Heart right ventricle (tissue), 16 donors: ENCODE measurements around the gene PPFIA1. TPM values are rescaled to one million over a fixed set of nuclear protein-coding genes. Genes with fewer than 3 reads are reported as not detected.

Experiments used
- ATAC-seq, 8 donors: fragments of 200-7000 bp; cut with Tn5 transposase; one replicate each; pipeline ENCODE4 v1.9.1; 2020; ENCODE audit warnings: mild to moderate bottlenecking in 8 of 8, moderate library complexity in 8 of 8, moderate number of reproducible peaks in 1 of 8
- DNase-seq, 2 donors: peaks; one replicate each; pipeline ENCODE4 v3.0.0-alpha.2; 2020
- H3K27ac ChIP-seq, 10 donors: fragments of 200-600 bp; sonication (generic) in 2 of 10; one replicate each; pipeline versions ENCODE4 v1.5.0 to v1.8.0; 2020 to 2022; ENCODE audit warnings: mild to moderate bottlenecking in 3 of 10
- H3K27me3 ChIP-seq, 7 donors: fragments of 200-600 bp; one replicate each; pipeline ENCODE4 v1.8.0; 2021 to 2022; ENCODE audit warnings: mild to moderate bottlenecking in 2 of 7
- H3K36me3 ChIP-seq, 9 donors: fragments of 200-600 bp; sonication (generic) in 1 of 9; one replicate each; pipeline versions ENCODE4 v1.5.0 to v1.8.0; 2020 to 2022; ENCODE audit warnings: mild to moderate bottlenecking in 2 of 9
- H3K4me1 ChIP-seq, 9 donors: fragments of 200-600 bp; sonication (generic) in 1 of 9; one replicate each; pipeline versions ENCODE4 v1.5.0 to v1.8.0; 2020 to 2022; ENCODE audit warnings: mild to moderate bottlenecking in 4 of 9
- H3K4me3 ChIP-seq, 10 donors: fragments of 200-600 bp; sonication (generic) in 2 of 10; one replicate each; pipeline versions ENCODE4 v1.5.0 to v1.8.0; 2020 to 2022; ENCODE audit warnings: mild to moderate bottlenecking in 7 of 10, moderate library complexity in 2 of 10
- H3K9me3 ChIP-seq, 11 donors: fragments of 200-600 bp in 10 of 11; sonication (generic) in 2 of 11; one replicate each; pipeline versions ENCODE4 v1.5.0 to v1.8.0; 2013 to 2022; ENCODE audit warnings: mild to moderate bottlenecking in 2 of 11, control low read depth in 1 of 11, moderate library complexity in 1 of 11
- CTCF ChIP-seq, 9 donors: fragments of 200-600 bp; sonication (generic) in 2 of 9; IDR thresholded peaks; one replicate each; pipeline versions ENCODE4 v1.5.0 to v1.8.0; 2021 to 2022; ENCODE audit warnings: antibody characterized with exemption in 9 of 9, mild to moderate bottlenecking in 5 of 9, moderate library complexity in 1 of 9
- WGBS, 2 donors: extraction: QIAGEN DNeasy Blood & Tissue Kit; methylation state at CpG; one replicate each; pipeline ENCODE4 v1.1.7; 2013; ENCODE audit warnings: inconsistent platforms in 1 of 2; 5-methylcytosine and 5-hydroxymethylcytosine counted together
- intact Hi-C, 10 donors: fragments of 100-400 bp; cut with DNase I; formaldehyde crosslinking; loops; one replicate each; pipeline versions ENCODE4 v1.11.1 to v1.14.2; 2022
- polyA plus RNA-seq, 2 donors: library from polyadenylated mRNA; stranded (reverse); fragments of 200-250 nt; gene quantifications; one replicate each; pipeline ENCODE4 v1.2.3, GENCODE V29; 2013
- total RNA-seq, 10 donors: library from RNA; stranded (reverse); fragmentation: NEBNext Ultra II Directional in 3 of 10; extraction: Animal tissue kit (Norgen Biotek cat#: 25700) in 3 of 10; gene quantifications; one replicate each; pipeline versions ENCODE4 v1.2.1 to v1.2.4, GENCODE V29; 2021 to 2023
- donor health status: Arrhythmogenic right ventricular cardiomyopathy.
- donor health status: ischemic (EF 13 %, LVEDD 7.1; RV severe dilation, severe dysfunction).
- donor health status: healthy with polysubstance abuse.
- donor health status: DM: no; HTN: yes; CAD: no.
- donor health status: DM: no; HTN: no; CAD: no.
- donor health status: ischemic (EF 25% LVEDD 6.9; RV normal size, moderate dysfunction).
- donor health status: ischemic (EF 25% LVEDD 5.7; RV mildly dilated, moderate dysfunction).
- donor health status: healthy.
- donor health status: DM: yes; HTN: yes; CAD: no.
- donor health status: Ischemic cardiomyopathy.
- donor health status: ischemic (EF 35%, LVEDD 5.7; RV mildly dilated, moderate dysfunction).
- donor health status: nonischemic (EF 11% LVEDD 7.7; RV severe dilation, severe dysfunction).
- donor health status: DM: yes; HTN: yes; CAD: no.
- donor health status: PGD.
- donor health status: ischemic (EF 29% LVEDD 5.4; RV normal size, mild dysfunction).
- donor health status: nonischemic (EF 23%, LVEDD 6.1; RV moderate dilation, normal function).

PPFIA1 gene
- total and polyA plus RNA-seq, 12 donors: 14.0 to 57.2 (median 39.0) TPM

- Histone ChIP-seq H3K27me3 (no peaks in the 10 kb centered on the region), H3K36me3 (no peaks in the 10 kb centered on the region), H3K9me3 (peaks cover 0 to 6% (median 0%) of the 10 kb centered on the region in 11 donors), H3K4me1 (peaks cover 0 to 15% (median 6%) of the 10 kb centered on the region in 9 donors), H3K27ac (no peak overlapping the region), H3K4me3 (no peak overlapping the region)
- intact Hi-C loops: no loop called here
- ATAC-seq (no peak), DNase-seq (no peak)
- TF ChIP-seq CTCF (IDR thresholded peaks at IDR 0.05): no peak
These were observed 37.5 kb upstream of the PPFIA1 start for GRCh38 chr11:70233034-70233433.

GRCh38 chr11:70233511-70233934 is 37.0 kb upstream of the PPFIA1 start:
- no peaks in the 10 kb centered on the region for H3K27me3 ChIP-seq
- no peak for ATAC-seq
- intact Hi-C loops: no loop called here
- no peak overlapping the region for H3K27ac ChIP-seq
- H3K4me1 ChIP-seq: peaks cover 0 to 15% (median 6%) of the 10 kb centered on the region in 9 donors
- no peak for DNase-seq
- 69 to 70% methylated on average over 11 of the region's 11 CpGs for WGBS, 2 donors
- H3K9me3 ChIP-seq: peaks cover 0 to 6% (median 0%) of the 10 kb centered on the region in 11 donors
- H3K36me3 ChIP-seq: no peaks in the 10 kb centered on the region
- no peak overlapping the region for H3K4me3 ChIP-seq
- TF ChIP-seq CTCF (IDR thresholded peaks at IDR 0.05): no peak

- intact Hi-C loops: no loop called here
- H3K4me1 ChIP-seq: peaks cover 0 to 15% (median 6%) of the 10 kb centered on the region in 9 donors
- no peak for DNase-seq
- H3K27me3 ChIP-seq: no peaks in the 10 kb centered on the region
- no peak overlapping the region for H3K27ac ChIP-seq
- H3K9me3 ChIP-seq: peaks cover 0 to 6% (median 0%) of the 10 kb centered on the region in 11 donors
- no peak for TF ChIP-seq CTCF (IDR thresholded peaks at IDR 0.05)
- no peak for ATAC-seq
- no peak overlapping the region for H3K4me3 ChIP-seq
- H3K36me3 ChIP-seq: no peaks in the 10 kb centered on the region
- WGBS, 2 donors: 86 to 91% methylated on average over 9 of the region's 9 CpGs
These were observed 36.5 kb upstream of the PPFIA1 start for GRCh38 chr11:70233962-70234361.

- H3K27me3 ChIP-seq: peaks cover 0 to 11% (median 0%) of the 10 kb centered on the region in 7 donors
- ATAC-seq (peak in 1 of 8 donors; percentile 28), DNase-seq (no peak)
- no peak overlapping the region for H3K27ac ChIP-seq
- H3K4me1 ChIP-seq: no peaks in the 10 kb centered on the region
- intact Hi-C loops: no loop called here
- H3K36me3 ChIP-seq: no peaks in the 10 kb centered on the region
- WGBS, 2 donors: 62 to 65% methylated on average over 16 of the region's 16 CpGs
- TF ChIP-seq CTCF (IDR thresholded peaks at IDR 0.05): no peak
- H3K4me3 ChIP-seq: no peak overlapping the region
- no peaks in the 10 kb centered on the region for H3K9me3 ChIP-seq
These were observed 30.2 kb upstream of the PPFIA1 start for GRCh38 chr11:70240337-70240736.
